ENCODE results near the gene RAB31.

DNA sequence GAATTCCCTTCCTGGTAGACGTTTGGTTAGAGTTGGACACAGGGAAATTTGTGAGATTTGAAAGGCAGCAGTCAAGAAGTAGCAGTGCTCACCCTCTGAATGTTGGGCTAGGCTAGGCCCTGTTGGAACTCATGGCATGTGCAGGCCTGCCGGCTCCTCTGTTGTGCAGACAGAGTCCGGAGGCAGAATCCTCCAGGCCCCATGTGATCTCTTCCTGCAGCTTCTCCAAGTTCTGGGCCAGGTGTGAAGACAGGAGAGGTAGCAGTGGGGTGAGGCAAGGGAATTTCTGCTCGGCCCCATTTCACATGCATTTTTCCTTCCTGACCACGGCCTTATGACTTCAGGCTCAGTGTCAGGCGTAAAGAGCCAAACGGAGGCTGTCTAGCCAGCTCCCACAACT lies 36.9 kb upstream of the RAB31 start:
- no peak for TF ChIP-seq POLR2A (IDR thresholded peaks at IDR 0.05)
- TF ChIP-seq, protein P1, sequence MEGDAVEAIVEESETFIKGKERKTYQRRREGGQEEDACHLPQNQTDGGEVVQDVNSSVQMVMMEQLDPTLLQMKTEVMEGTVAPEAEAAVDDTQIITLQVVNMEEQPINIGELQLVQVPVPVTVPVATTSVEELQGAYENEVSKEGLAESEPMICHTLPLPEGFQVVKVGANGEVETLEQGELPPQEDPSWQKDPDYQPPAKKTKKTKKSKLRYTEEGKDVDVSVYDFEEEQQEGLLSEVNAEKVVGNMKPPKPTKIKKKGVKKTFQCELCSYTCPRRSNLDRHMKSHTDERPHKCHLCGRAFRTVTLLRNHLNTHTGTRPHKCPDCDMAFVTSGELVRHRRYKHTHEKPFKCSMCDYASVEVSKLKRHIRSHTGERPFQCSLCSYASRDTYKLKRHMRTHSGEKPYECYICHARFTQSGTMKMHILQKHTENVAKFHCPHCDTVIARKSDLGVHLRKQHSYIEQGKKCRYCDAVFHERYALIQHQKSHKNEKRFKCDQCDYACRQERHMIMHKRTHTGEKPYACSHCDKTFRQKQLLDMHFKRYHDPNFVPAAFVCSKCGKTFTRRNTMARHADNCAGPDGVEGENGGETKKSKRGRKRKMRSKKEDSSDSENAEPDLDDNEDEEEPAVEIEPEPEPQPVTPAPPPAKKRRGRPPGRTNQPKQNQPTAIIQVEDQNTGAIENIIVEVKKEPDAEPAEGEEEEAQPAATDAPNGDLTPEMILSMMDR (IDR thresholded peaks at IDR 0.05 in 8 of 11, conservative IDR thresholded peaks at IDR 0.05 in 3 of 11), result no peak
- TF ChIP-seq POLR2AphosphoS5 (IDR thresholded peaks at IDR 0.05), result no peak
